Measurements from ENCODE around the gene CCDC187. TPM values are rescaled to one million over a fixed set of nuclear protein-coding genes. Genes with fewer than 3 reads are reported as not detected.

Gene CCDC187
- total RNA-seq, 2 experiments from 2014 or later = not detected

DNA sequence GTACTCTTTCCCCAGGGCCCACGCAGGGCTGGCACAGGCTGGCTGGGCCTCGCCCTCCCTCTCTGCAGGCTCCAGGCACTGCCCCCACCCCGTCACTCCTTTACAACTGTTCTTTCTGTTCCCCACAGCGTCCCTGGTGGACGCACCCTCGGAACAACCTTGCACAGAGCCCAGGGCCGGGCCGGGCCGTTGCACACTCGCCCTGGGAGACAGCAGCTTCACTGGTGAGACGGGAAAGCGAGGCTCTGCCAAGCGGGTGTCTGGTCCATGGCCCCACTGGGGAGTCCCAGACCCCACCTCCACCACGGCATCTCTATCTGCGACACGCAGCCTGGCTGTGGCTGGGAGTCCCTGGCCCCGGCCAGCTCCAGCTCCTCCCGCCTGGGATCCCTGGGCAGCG, 39.9 kb downstream of the CCDC187 start:
- Mint-ChIP-seq H3K9me3 (no peaks in the 10 kb centered on the region), H3K36me3 (ENCODE audit: low read depth) (no peaks in the 10 kb centered on the region), H3K4me3 (no peak overlapping the region), H3K27me3 (peaks cover 2% of the 10 kb centered on the region), H3K27ac (no peak overlapping the region), H3K4me1 (peaks cover 12% of the 10 kb centered on the region)
- DNase-seq = no peak
- CTCF ChIA-PET = no interaction called here
- POLR2A ChIA-PET = no interaction called here

DNA sequence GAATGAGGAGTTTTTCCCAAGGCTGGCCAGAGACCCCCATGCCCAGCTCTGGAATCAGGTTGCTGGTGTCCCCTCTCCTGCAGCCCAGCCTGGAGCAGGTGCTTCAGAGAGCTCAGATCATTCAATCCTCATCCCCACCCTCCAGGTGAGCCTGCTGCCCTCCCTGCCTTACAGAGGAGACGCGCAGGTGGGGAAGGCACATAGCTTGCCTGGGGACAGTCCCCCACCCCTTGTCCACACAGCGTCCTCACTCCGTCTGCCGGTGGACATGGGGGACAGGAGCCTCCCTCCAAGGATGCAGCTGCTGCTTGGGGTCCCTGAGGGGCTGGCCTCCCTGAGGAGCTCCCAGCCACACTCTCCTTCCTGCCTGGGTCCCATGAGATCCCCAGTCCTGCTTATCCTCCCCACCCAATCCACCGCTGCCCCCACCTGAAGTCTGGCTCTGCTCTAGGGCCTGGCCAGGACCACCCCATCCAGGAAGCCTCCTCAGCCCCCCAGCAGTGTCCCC, 41.2 kb downstream of the CCDC187 start:
- no peaks in the 10 kb centered on the region for H3K27me3 Mint-ChIP-seq
- CTCF ChIA-PET = interaction anchor here (0.6 kb wide), 1 partner anchor 12 kb away, joined by 3 read pairs; no protein-coding TSS in a partner anchor
- H3K9me3 Mint-ChIP-seq = no peaks in the 10 kb centered on the region
- H3K36me3 Mint-ChIP-seq (ENCODE audit: low read depth) = no peaks in the 10 kb centered on the region
- H3K27ac Mint-ChIP-seq = no peak overlapping the region
- H3K4me1 Mint-ChIP-seq = peaks cover 8% of the 10 kb centered on the region
- no peak overlapping the region for H3K4me3 Mint-ChIP-seq
- POLR2A ChIA-PET = no interaction called here
- DNase-seq = no peak

DNA sequence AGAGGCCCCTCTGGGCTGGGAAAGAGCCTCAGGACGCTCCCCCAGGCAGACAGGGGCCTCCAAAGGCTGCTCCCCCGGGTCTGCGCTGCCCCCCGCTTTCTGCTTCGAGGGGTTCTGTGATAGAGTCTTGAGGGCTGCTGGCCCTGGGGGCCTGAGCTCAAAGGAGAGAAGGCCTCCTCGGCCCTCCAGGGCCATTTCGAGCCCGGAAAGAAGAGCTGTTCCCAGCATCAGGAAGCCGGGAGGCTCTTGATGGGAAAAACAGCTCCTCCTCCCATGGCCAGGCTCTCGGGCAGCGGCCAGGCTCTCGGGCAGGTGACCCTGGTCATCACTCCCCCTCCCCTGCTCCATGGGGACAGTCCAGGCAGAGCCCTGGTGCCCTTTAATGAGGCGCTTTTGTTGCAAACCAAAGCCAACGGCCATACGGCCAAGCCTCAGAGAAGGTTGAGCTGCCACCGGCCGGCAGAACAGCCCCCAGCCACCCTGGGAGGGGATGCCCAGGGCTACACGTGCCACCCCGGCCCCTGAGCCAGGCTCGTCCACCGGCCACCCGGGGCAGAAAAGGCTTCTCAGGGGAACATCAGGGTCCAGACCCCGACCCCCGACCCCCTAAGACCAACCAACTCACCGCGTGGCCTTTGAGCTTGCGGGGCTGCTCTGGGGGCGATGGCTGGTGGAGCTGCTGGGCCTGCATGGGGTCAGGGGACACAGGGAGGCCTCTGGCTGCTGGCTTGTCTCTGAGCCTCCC, 42.0 kb downstream of the CCDC187 start:
- H3K4me1 Mint-ChIP-seq = peaks cover under 1% of the 10 kb centered on the region
- no peak for DNase-seq
- no peaks in the 10 kb centered on the region for H3K9me3 Mint-ChIP-seq
- H3K27me3 Mint-ChIP-seq = no peaks in the 10 kb centered on the region
- H3K4me3 Mint-ChIP-seq = no peak overlapping the region
- no peak overlapping the region for H3K27ac Mint-ChIP-seq
- POLR2A ChIA-PET = no interaction called here
- CTCF ChIA-PET = interaction anchor here (0.6 to 1.5 kb wide), 2 partner anchors 11 to 16 kb away, joined by 3 read pairs; no protein-coding TSS in a partner anchor
- H3K36me3 Mint-ChIP-seq (ENCODE audit: low read depth) = no peaks in the 10 kb centered on the region

DNA sequence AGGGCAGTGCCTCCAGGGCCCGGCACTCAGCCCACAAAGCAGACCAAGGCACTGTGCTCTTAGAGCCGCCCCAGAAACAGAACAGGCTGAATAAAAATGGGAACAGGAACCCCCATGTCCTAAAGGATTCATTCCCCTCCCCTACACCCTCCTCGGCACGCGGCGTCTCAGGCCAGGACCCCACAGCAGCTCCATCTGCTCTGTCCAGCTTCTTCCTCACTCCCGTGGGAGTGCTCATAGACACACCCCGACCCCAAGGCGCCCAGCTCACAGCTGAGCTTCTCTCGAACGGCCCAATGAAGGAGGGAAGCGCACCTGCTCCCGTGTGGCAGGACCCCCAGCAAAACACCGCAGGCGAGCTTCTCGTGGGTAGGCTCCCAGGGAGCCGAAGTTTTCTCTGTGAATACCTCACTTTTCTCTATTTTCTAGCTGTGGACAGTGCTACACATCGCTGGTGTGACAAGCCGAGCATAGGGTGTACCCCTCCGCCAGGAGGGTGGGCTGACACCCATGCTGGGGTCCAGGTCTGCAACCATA, 42.9 kb downstream of the CCDC187 start:
- H3K4me3 Mint-ChIP-seq = no peak overlapping the region
- H3K27ac Mint-ChIP-seq = no peak overlapping the region
- CTCF ChIA-PET = interaction anchor here (1.5 kb wide), 1 partner anchor 17 kb away, joined by 3 read pairs; no protein-coding TSS in a partner anchor
- no peaks in the 10 kb centered on the region for H3K4me1 Mint-ChIP-seq
- no peaks in the 10 kb centered on the region for H3K36me3 Mint-ChIP-seq (ENCODE audit: low read depth)
- no peaks in the 10 kb centered on the region for H3K9me3 Mint-ChIP-seq
- no peaks in the 10 kb centered on the region for H3K27me3 Mint-ChIP-seq
- POLR2A ChIA-PET = no interaction called here
- no peak for DNase-seq

DNA sequence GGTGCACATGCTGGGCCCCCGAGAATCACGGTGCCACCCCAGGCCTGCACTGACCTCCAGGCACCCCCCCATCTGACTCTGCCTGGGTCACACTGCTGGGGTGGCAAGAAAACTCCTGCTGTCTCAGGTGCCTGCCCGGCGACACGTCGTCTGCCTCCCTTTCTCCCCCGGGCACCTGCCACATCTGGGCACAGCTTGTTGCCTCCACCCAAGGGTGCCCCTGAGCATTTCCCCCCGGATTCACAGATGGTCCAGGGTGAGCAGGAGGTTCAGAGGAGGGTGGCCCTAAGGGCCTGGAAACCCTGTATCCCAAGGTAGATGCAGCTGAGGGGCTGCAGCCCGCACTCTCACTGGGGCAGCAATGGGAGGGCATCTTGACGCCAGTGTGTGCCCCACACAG, 43.4 kb downstream of the CCDC187 start:
- Mint-ChIP-seq H3K4me1 (no peaks in the 10 kb centered on the region), H3K27me3 (no peaks in the 10 kb centered on the region), H3K36me3 (ENCODE audit: low read depth) (no peaks in the 10 kb centered on the region), H3K4me3 (no peak overlapping the region), H3K9me3 (no peaks in the 10 kb centered on the region), H3K27ac (no peak overlapping the region)
- DNase-seq = no peak
- ChIA-PET POLR2A (no interaction called here), CTCF (interaction anchor here (1.5 kb wide), 1 partner anchor 17 kb away, joined by 3 read pairs; no protein-coding TSS in a partner anchor)

DNA sequence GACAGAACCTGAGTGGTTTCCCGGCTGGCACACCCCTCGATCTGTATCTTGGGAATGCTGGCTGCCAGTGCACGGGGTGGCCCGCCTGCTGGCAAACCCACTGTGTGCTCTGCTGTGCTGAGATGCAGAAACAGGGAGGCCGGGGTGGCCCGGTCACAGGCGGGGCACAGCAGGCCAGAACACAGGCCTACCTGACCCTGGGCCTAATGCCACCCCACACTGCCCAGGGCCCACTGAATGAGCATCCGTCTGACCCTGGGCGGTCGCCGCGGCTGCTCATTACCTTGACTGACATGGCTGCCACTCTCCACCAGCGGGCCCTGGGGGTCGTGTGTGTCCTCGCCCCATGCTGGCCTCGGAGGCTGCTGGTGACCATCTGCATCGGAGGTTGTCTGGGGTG, 44.1 kb downstream of the CCDC187 start:
- no peak for DNase-seq
- H3K9me3 Mint-ChIP-seq = no peaks in the 10 kb centered on the region

DNA sequence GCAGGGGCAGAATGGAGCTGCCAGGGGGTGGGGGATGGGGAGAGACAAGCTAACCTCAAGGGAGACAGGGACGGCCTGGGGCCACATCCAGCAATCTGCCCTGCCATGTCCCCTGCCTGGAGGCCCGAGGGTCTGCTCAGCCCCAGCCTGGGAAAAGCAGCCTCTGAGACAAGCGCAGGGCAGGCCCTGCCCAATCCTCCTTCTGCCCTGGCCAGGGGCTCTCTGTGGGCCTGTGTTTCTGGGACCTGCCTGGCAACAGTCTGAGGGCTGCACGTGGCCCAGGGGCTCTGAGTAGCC, 44.4 kb downstream of the CCDC187 start:
- ChIA-PET CTCF (no interaction called here), POLR2A (no interaction called here)
- H3K27me3 Mint-ChIP-seq = no peaks in the 10 kb centered on the region
- H3K9me3 Mint-ChIP-seq = no peaks in the 10 kb centered on the region
- H3K4me1 Mint-ChIP-seq = no peaks in the 10 kb centered on the region
- H3K27ac Mint-ChIP-seq = no peak overlapping the region
- no peaks in the 10 kb centered on the region for H3K36me3 Mint-ChIP-seq (ENCODE audit: low read depth)
- no peak for DNase-seq
- H3K4me3 Mint-ChIP-seq = no peak overlapping the region

More for the DNA sequence above, 44.1 kb downstream of the CCDC187 start:
- Mint-ChIP-seq H3K4me3 (no peak overlapping the region), H3K4me1 (no peaks in the 10 kb centered on the region), H3K27ac (no peak overlapping the region), H3K27me3 (no peaks in the 10 kb centered on the region), H3K36me3 (ENCODE audit: low read depth) (no peaks in the 10 kb centered on the region)
- ChIA-PET CTCF (no interaction called here), POLR2A (no interaction called here)

DNA sequence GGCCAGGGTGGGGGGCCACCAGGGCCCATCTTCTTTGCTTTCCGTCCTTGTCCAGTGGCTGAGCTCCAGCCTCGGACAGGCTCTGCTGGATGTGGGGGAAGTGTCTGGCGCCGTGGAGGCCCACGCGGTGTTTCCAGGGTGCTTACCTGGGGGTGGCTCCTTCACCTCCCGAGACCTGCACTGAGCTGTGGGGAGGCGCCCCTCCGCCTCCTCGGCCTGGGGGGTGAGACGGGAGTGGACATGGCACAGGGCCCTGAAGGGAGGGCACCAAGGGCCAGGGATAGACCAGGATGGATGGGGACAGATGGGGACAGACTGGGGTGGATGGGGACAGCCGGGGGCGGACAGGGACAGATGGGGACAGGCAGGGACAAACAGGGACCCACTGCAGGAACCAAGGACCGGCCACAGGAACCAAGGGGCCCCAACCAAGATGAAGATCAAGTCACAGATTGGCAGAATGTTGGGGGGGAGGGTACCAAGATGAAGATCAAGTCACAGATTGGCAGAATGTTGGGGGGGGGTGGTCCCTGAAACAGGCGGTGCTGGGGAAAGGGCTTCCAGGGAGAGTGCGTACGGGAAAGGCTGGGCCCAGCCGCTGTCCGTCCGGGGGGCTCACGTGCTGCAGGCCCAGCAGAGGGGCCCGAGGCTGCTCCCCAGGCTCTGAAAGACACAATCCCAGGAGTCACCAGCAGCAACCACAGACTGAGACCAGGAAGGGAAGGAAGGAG, 44.9 kb downstream of the CCDC187 start:
- no peaks in the 10 kb centered on the region for H3K9me3 Mint-ChIP-seq
- no peaks in the 10 kb centered on the region for H3K27me3 Mint-ChIP-seq
- DNase-seq = no peak
- no peaks in the 10 kb centered on the region for H3K4me1 Mint-ChIP-seq
- no peak overlapping the region for H3K4me3 Mint-ChIP-seq
- ChIA-PET CTCF (no interaction called here), POLR2A (no interaction called here)
- H3K36me3 Mint-ChIP-seq (ENCODE audit: low read depth) = no peaks in the 10 kb centered on the region
- no peak overlapping the region for H3K27ac Mint-ChIP-seq

DNA sequence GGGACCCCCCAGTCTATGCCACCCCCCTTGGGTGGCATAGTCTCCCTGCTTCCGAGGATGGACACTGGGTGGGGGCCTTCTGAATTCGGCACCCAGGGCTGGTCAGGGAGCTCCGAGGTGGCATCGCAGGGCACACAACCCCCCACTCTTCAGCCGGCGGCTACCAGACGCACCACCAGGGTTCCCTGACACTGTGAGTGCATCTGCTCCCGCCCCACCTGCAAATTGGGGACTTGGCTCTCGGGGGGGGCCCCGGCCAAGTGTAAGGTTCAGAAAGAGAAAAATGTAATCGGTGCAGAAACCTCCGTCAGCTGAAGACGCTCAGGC, 45.6 kb downstream of the CCDC187 start:
- Mint-ChIP-seq H3K27ac (no peak overlapping the region), H3K36me3 (ENCODE audit: low read depth) (no peaks in the 10 kb centered on the region), H3K4me1 (no peaks in the 10 kb centered on the region), H3K9me3 (no peaks in the 10 kb centered on the region), H3K4me3 (no peak overlapping the region), H3K27me3 (no peaks in the 10 kb centered on the region)
- DNase-seq = no peak
- ChIA-PET CTCF (no interaction called here), POLR2A (no interaction called here)

DNA sequence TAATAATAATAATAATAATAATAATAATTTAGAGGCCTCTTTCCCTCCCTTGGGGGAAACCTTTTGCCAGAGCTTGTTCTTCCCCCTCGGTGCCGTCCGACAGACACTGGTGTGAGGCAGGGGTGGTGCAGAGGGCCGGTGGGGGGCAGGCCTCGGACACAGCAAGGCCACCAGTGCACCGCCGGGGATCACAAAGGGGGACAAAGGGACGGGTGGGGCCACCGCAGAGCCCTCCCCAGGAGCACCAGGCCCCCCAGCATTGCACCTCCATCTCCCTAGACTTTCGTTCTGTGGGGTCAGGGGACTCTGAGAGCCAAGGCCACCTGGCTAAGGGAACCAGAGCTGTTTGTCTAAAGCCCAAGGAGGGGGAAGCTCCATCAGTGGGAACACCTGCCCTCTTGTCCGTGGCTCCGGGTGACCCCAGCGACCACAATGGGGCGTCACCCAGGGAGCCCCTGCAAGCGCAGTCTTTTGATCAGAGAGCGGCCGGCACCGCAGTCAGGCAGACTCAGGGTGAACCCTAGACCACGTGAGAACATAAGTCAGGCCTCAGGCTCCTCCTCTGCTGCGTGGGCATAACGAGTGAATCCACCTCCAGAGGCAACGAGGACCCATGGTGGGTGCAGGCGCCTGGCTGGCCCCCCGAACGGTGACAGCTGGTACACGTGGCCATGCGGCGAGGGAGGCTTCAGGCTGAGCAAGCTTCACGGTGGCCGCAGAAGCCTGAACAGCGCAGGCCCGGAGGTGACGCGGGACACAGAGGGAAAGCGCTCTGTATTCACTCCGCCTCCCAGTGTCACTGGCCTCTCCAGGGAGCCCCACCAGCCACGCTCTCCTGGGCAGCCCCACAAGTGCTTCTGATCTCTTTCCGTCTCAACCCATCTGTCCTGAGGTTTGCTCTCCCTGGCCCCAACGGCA, 46.3 kb downstream of the CCDC187 start:
- no peaks in the 10 kb centered on the region for H3K36me3 Mint-ChIP-seq (ENCODE audit: low read depth)
- no peaks in the 10 kb centered on the region for H3K4me1 Mint-ChIP-seq
- DNase-seq = no peak
- no peaks in the 10 kb centered on the region for H3K9me3 Mint-ChIP-seq
- H3K4me3 Mint-ChIP-seq = no peak overlapping the region
- POLR2A ChIA-PET = no interaction called here
- H3K27ac Mint-ChIP-seq = no peak overlapping the region
- H3K27me3 Mint-ChIP-seq = no peaks in the 10 kb centered on the region
- CTCF ChIA-PET = interaction anchor here (0.5 kb wide), 1 partner anchor 201 kb away, joined by 3 read pairs; no protein-coding TSS in a partner anchor

DNA sequence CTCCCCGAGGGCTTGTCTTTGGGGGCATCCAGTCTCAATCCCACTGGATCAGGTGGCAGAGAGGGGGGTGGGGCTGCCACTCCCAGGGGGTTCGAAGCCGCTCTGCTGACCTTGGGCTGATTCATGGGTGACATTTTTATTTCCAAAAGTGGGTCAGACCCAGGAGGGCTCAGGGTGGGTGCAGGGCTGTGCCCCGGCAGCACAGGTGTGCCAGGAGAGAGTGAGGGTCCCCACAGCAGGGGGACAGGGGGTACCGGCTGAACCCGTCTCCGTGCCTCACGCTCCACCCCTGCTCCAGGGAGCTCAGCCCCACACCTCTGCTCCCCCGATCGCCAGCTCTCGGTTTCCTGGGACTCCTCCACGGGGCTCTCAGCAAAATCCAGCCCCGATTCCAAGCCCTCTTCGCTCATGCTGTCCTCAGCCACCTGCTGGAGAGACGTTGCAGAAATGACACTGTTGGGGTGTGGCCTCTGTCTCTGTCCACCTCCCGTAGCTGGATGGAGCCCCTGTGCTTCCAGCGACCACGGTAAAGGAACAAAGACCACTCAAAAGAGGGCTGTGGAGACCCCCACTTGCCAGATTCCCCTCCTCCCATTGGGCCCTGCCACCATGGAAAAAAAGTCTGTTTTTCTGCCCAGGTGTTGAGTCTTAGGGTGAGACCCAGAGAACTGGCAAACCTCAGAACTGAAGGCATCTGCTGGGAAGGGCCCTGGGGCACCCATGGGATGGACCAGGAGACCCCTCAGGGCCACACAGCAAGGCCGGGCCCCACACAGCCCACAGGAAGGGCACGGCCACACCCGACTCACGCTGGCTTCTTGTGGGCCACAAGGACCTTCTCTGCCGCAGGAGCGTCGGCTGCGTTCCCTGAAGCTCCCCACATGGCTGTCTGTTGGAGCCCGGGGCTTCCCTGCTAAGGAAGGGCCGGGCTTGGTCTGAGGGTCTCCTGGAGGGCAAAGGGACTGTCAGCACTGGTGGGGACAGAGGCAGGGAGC, 47.7 kb downstream of the CCDC187 start:
- DNase-seq = no peak
- no peaks in the 10 kb centered on the region for H3K9me3 Mint-ChIP-seq
- H3K27me3 Mint-ChIP-seq = no peaks in the 10 kb centered on the region
- no peak overlapping the region for H3K27ac Mint-ChIP-seq
- POLR2A ChIA-PET = no interaction called here
- CTCF ChIA-PET = interaction anchor here (0.5 to 1.1 kb wide), 3 partner anchors 11 to 202 kb away, joined by 3 to 4 read pairs (median 3); no protein-coding TSS in a partner anchor
- H3K4me3 Mint-ChIP-seq = no peak overlapping the region
- no peaks in the 10 kb centered on the region for H3K36me3 Mint-ChIP-seq (ENCODE audit: low read depth)
- no peaks in the 10 kb centered on the region for H3K4me1 Mint-ChIP-seq

DNA sequence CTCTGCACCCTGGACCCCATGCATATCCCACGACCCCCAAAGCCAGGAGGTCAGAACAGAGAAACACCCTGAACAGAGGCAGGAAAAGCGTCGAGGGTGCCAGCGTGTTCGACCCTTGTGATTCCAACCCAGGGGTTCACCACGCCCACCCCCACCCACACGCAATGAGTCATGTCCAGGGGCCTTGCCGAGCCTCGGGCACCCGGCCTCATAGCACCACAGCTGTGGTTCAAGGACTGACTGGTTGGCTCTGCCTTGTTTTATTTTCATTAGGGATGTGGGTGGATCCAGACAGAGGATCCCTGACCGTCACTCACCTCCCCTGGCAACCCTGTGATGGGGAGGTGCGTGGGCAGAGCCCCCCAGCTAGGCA, 48.7 kb downstream of the CCDC187 start:
- ChIA-PET POLR2A (no interaction called here), CTCF (interaction anchor here (0.5 to 1.1 kb wide), 3 partner anchors 12 to 1744 kb away, joined by 3 to 4 read pairs (median 4); no protein-coding TSS in a partner anchor)
- Mint-ChIP-seq H3K27me3 (no peaks in the 10 kb centered on the region), H3K9me3 (no peaks in the 10 kb centered on the region), H3K36me3 (ENCODE audit: low read depth) (no peaks in the 10 kb centered on the region), H3K4me1 (no peaks in the 10 kb centered on the region), H3K27ac (no peak overlapping the region), H3K4me3 (no peak overlapping the region)
- no peak for DNase-seq
